GM12878 (cell line): Measurements from ENCODE around the gene FASN. TPM values are rescaled to one million over a fixed set of nuclear protein-coding genes. Genes with fewer than 3 reads are reported as not detected.

Source experiments
- ATAC-seq: fragments of 200-7000 bp; cut with Tn5 transposase; 3 replicates; pipeline ENCODE4 v1.9.1; 2020; ENCODE audit warnings: mild to moderate bottlenecking, moderate library complexity
- BruUV-seq: library from RNA; stranded (reverse); fragments of 400-500 nt; replicated peaks from 2 replicates; lab custom pipeline; 2021; lab: Mats Ljungman, UMichigan
- CTCF ChIA-PET: fragments of 300-600 bp; sonication (Branson Sonifier 250); formaldehyde crosslinking; extraction: SDS; loops from one replicate; lab custom pipeline; 2021; ENCODE audit warnings: inconsistent platforms; lab: Yijun Ruan, JAX
- POLR2A ChIA-PET: fragments of 350-600 bp; formaldehyde crosslinking; extraction: SDS; loops from one replicate; lab custom pipeline; 2021; ENCODE audit warnings: inconsistent platforms; lab: Charles Lee
- RAD21 ChIA-PET: fragments of 300-600 bp; sonication (Branson Sonifier 250); formaldehyde crosslinking; loops from one replicate; lab custom pipeline; 2023; ENCODE audit warnings: antibody characterized with exemption; ENCODE audit not compliant: unreplicated experiment; lab: Charles Lee
- SMC1A ChIA-PET: fragments of 300-600 bp; sonication (Branson Sonifier 250); formaldehyde crosslinking; loops from one replicate; lab custom pipeline; 2023; ENCODE audit not compliant: unreplicated experiment, uncharacterized antibody; lab: Charles Lee
- DNase-seq: peaks from one replicate; pipeline ENCODE4 v3.0.0-alpha.2; 2011; ENCODE audit warnings: low read depth, low spot score
- FAIRE-seq: peaks from 3 replicates; lab custom pipeline; 2011; peaks lifted over from hg19 to GRCh38; lab: Jason Lieb, UNC
- H2AFZ ChIP-seq: 2 replicates; pipeline ENCODE4 v1.6.0; 2011; ENCODE audit warnings: low read depth, low read length, control low read depth; ENCODE audit not compliant: control insufficient read depth
- H3K27ac ChIP-seq: 2 replicates; pipeline ENCODE4 v1.5.1; 2011; ENCODE audit warnings: control low read depth; ENCODE audit not compliant: control insufficient read depth, insufficient read depth
- H3K27me3 ChIP-seq, 2 experiments: replicated peaks in 1 of 2; 2 replicates each; pipeline versions ENCODE4 v1.6.0 to v1.6.1; 2011; ENCODE audit warnings: low read length in 1 of 2; ENCODE audit not compliant: control insufficient read depth in 2 of 2, insufficient read depth in 2 of 2
- H3K36me3 ChIP-seq, 2 experiments: 2 replicates each; pipeline ENCODE4 v1.5.1; 2011; ENCODE audit warnings: low read length in 1 of 2; ENCODE audit not compliant: control insufficient read depth in 2 of 2, insufficient read depth in 2 of 2
- H3K4me1 ChIP-seq: 2 replicates; pipeline ENCODE4 v1.6.1; 2011; ENCODE audit warnings: mild to moderate bottlenecking, low read length, moderate library complexity, mixed read lengths; ENCODE audit not compliant: control insufficient read depth, insufficient read depth
- H3K4me2 ChIP-seq: 2 replicates; pipeline ENCODE4 v1.6.0; 2011; ENCODE audit warnings: control low read depth; ENCODE audit not compliant: control insufficient read depth, insufficient read depth
- H3K4me3 ChIP-seq: fragments of 200-600 bp; sonication (generic); 2 replicates; pipeline ENCODE4 v1.5.1; 2016
- H3K79me2 ChIP-seq: 2 replicates; pipeline ENCODE4 v1.6.0; 2011; ENCODE audit warnings: low read length; ENCODE audit not compliant: control insufficient read depth, insufficient read depth
- H3K9ac ChIP-seq: 2 replicates; pipeline ENCODE4 v1.8.0; 2011; ENCODE audit warnings: low read length, control low read depth, mixed read lengths; ENCODE audit not compliant: control insufficient read depth, insufficient read depth
- H3K9me3 ChIP-seq: replicated peaks from 3 replicates; pipeline ENCODE4 v1.5.1; 2011; ENCODE audit warnings: mild to moderate bottlenecking, low read length; ENCODE audit not compliant: control insufficient read depth, insufficient read depth
- H4K20me1 ChIP-seq: 2 replicates; pipeline ENCODE4 v1.6.0; 2011; ENCODE audit not compliant: control insufficient read depth, insufficient read depth
- BACH1 ChIP-seq: fragments of 450-650 bp; IDR thresholded peaks from 2 replicates; pipeline ENCODE4 v1.6.1; 2017; ENCODE audit warnings: mild to moderate bottlenecking, borderline replicate concordance
- CBX5 ChIP-seq: sonication (generic); IDR thresholded peaks from 2 replicates; pipeline ENCODE4 v1.6.1; 2016; ENCODE audit warnings: low read depth, moderate library complexity, mild to moderate bottlenecking, inconsistent platforms
- DPF2 ChIP-seq: fragments of 450-650 bp; IDR thresholded peaks from 2 replicates; pipeline ENCODE4 v1.6.1; 2017; ENCODE audit warnings: mild to moderate bottlenecking
- IRF4 ChIP-seq: IDR thresholded peaks from 2 replicates; pipeline ENCODE4 v1.6.1; 2011; ENCODE audit warnings: low read depth, low read length
- KAT2A ChIP-seq: conservative IDR thresholded peaks from 2 replicates; pipeline ENCODE4 v1.6.1; 2011; ENCODE audit warnings: low read depth, low read length; ENCODE audit not compliant: control insufficient read depth
- NFYB ChIP-seq: IDR thresholded peaks from 2 replicates; pipeline ENCODE4 v1.6.1; 2011; ENCODE audit warnings: low read depth, mild to moderate bottlenecking, low read length, improper control_type of control experiment, moderate library complexity; ENCODE audit not compliant: insufficient read depth
- NR2C1 ChIP-seq: fragments of 450-650 bp; IDR thresholded peaks from 2 replicates; pipeline ENCODE4 v1.6.1; 2017; ENCODE audit warnings: antibody characterized with exemption, mild to moderate bottlenecking, moderate library complexity
- PAX8 ChIP-seq: fragments of 450-650 bp; IDR thresholded peaks from 2 replicates; pipeline ENCODE4 v1.6.1; 2017; ENCODE audit warnings: mild to moderate bottlenecking, moderate library complexity
- POU2F2 ChIP-seq: IDR thresholded peaks from 3 replicates; pipeline ENCODE4 v1.6.1; 2011; ENCODE audit warnings: low read depth, mild to moderate bottlenecking, low read length, borderline replicate concordance
- REST ChIP-seq: IDR thresholded peaks from 2 replicates; pipeline ENCODE4 v1.6.1; 2012; ENCODE audit warnings: mild to moderate bottlenecking, low read depth, low read length
- SIX5 ChIP-seq: IDR thresholded peaks from 2 replicates; pipeline ENCODE4 v1.6.1; 2011; ENCODE audit warnings: mild to moderate bottlenecking, low read depth, low read length, moderate library complexity; ENCODE audit not compliant: severe bottlenecking
- SMAD1 ChIP-seq: fragments of 450-650 bp; IDR thresholded peaks from 2 replicates; pipeline ENCODE4 v1.6.1; 2018; ENCODE audit warnings: mild to moderate bottlenecking, low read depth; ENCODE audit not compliant: partially characterized antibody
- SMARCA5 ChIP-seq: fragments of 450-650 bp; IDR thresholded peaks from 2 replicates; pipeline ENCODE4 v1.6.1; 2017; ENCODE audit warnings: mild to moderate bottlenecking
- SPI1 ChIP-seq: IDR thresholded peaks from 2 replicates; pipeline ENCODE4 v1.6.1; 2011; ENCODE audit warnings: low read depth, mild to moderate bottlenecking, low read length, moderate library complexity, borderline replicate concordance; ENCODE audit not compliant: insufficient read depth
- ZNF384 ChIP-seq: IDR thresholded peaks from 2 replicates; pipeline ENCODE4 v1.6.1; 2012; ENCODE audit warnings: low read depth, mild to moderate bottlenecking, low read length, improper control_type of control experiment, borderline replicate concordance
- WGBS: methylation state at CpG from one replicate; pipeline ENCODE4 v1.1.6; 2016; ENCODE audit warnings: low lambda C conversion rate; ENCODE audit not compliant: insufficient replicate concordance, insufficient coverage; ENCODE audit errors: missing lambda C conversion rate; 5-methylcytosine and 5-hydroxymethylcytosine counted together
- in situ Hi-C: fragments of 300-500 bp; cut with MboI; formaldehyde crosslinking; loops from 9 replicates; pipeline ENCODE4 v1.14.3; 2018; ENCODE audit warnings: mixed read lengths
- intact Hi-C: fragments of 100-400 bp; cut with micrococcal nuclease; formaldehyde crosslinking; loops from one replicate; pipeline ENCODE4 v1.14.2; 2022; ENCODE audit not compliant: unreplicated experiment
- polyA plus RNA-seq, 11 experiments: library from polyadenylated mRNA; depleted of rRNA in 4 of 11; unstranded in 6 of 11; stranded (reverse) in 5 of 11; fragments of >200 nt; fragmentation: Nextera tagmentation in 4 of 11; fragmentation: Illumina TruSeq in 1 of 11; extraction: Ambion mirVana in 4 of 11; extraction: Trizol in 1 of 11; gene quantifications; 1 replicate in 1 of 11; 2 replicates in 10 of 11; pipeline versions ENCODE4 v1.2.1 to v1.2.3, GENCODE V29; 2011 to 2016; ENCODE audit warnings: inconsistent platforms in 2 of 11, missing spikeins in 2 of 11, low read depth in 1 of 11
- total RNA-seq, 4 experiments: library from RNA; depleted of rRNA in 3 of 4; stranded (reverse); fragments of >200 nt in 3 of 4; fragmentation: Illumina TruSeq in 1 of 4; extraction: Trizol in 1 of 4; gene quantifications; 2 replicates each; pipeline versions ENCODE4 v1.2.1 to v1.2.3, GENCODE V29; 2013 to 2021

The FASN gene
- total and polyA plus RNA-seq, 10 of the 15 experiments (the other 5 are each of a cell fraction or from before 2014, with no cell fraction given), result 0.19 to 333 (median 30.4) TPM

GRCh38 chr17:82108961-82109475 lies 11.0 kb upstream of the FASN start:
- RAD21 ChIA-PET, result no interaction called here
- peaks cover 14% of the 10 kb centered on the region for H3K79me2 ChIP-seq
- no peak for FAIRE-seq
- no peaks in the 10 kb centered on the region for H3K27me3 ChIP-seq
- in situ Hi-C loops, result no loop called here
- intact Hi-C loops, result loop anchor here (5.0 kb wide), 1 partner anchor 43 kb away; no protein-coding TSS in a partner anchor
- no peaks in the 10 kb centered on the region for H4K20me1 ChIP-seq
- H2AFZ ChIP-seq, result no peak overlapping the region
- no peak overlapping the region for H3K4me3 ChIP-seq
- H3K9me3 ChIP-seq, result no peaks in the 10 kb centered on the region
- TF ChIP-seq SPI1, result no peak
- TF ChIP-seq KAT2A, result no peak
- TF ChIP-seq SMAD1, result no peak
- no peak for TF ChIP-seq SIX5
- no peak for TF ChIP-seq PAX8
- TF ChIP-seq POU2F2, result no peak
- no peak for TF ChIP-seq NR2C1
- TF ChIP-seq, all 136 proteins: peak for 0
- ChIA-PET SMC1A (no interaction called here), POLR2A (interaction anchor here (0.5 to 1.4 kb wide), 3 partner anchors 11 to 50 kb away, joined by 3 to 4 read pairs (median 4); partner anchors contain the start of gene FASN), CTCF (no interaction called here)
- Histone ChIP-seq H3K9ac (no peak overlapping the region), H3K36me3 (no peaks in the 10 kb centered on the region), H3K27ac (no peak overlapping the region), H3K4me2 (no peak overlapping the region), H3K4me1 (peaks cover 21% of the 10 kb centered on the region)
- BruUV-seq, result no TSS peak
- ATAC-seq (no peak), DNase-seq (no peak)
- 94% methylated on average over 14 of the region's 14 CpGs for WGBS

DNA sequence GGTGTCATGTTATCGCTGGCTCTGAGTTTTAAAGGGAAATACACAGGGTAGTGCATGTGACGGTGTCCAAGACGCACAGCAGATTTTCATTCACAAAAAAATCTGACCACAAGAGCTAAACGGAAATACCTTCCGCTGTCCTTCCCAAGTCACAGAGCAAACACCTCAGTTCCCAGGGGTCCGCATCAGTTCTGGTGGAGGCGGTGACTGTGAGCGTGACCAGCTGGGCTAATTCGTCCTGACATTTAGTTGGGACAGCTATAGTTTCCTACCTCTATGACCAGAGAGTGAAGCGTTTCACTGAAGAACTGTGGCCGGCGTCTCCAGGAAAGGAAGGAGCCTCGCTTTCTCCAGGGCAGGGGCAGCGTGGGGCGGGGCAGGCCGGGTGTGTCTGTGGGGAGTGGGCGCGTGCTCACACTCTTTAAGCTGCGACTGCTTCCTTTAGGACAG lies 10.5 kb upstream of the FASN start:
- DNase-seq (no peak), ATAC-seq (no peak)
- TF ChIP-seq NFYB (no peak), REST (no peak), CBX5 (no peak), SMARCA5 (no peak), DPF2 (no peak), BACH1 (no peak), ZNF384 (no peak), IRF4 (no peak)

More for the DNA sequence above, 10.5 kb upstream of the FASN start:
- CTCF ChIA-PET, result no interaction called here
- H3K36me3 ChIP-seq, result no peaks in the 10 kb centered on the region
- no TSS peak for BruUV-seq
- no peak overlapping the region for H3K4me2 ChIP-seq
- H3K27ac ChIP-seq, result no peak overlapping the region
- no peaks in the 10 kb centered on the region for H3K27me3 ChIP-seq
- in situ Hi-C loops, result no loop called here
- SMC1A ChIA-PET, result interaction anchor here (0.6 kb wide), 1 partner anchor 47 kb away, joined by 3 read pairs; no protein-coding TSS in a partner anchor
- no peak overlapping the region for H3K4me3 ChIP-seq
- no peak overlapping the region for H2AFZ ChIP-seq
- peaks cover 14% of the 10 kb centered on the region for H3K79me2 ChIP-seq
- H4K20me1 ChIP-seq, result no peaks in the 10 kb centered on the region
- 82% methylated on average over 19 of the region's 19 CpGs for WGBS
- peaks cover 21% of the 10 kb centered on the region for H3K4me1 ChIP-seq
- no peak for FAIRE-seq
- RAD21 ChIA-PET, result no interaction called here
- intact Hi-C loops, result loop anchor here (5.0 kb wide), 1 partner anchor 44 kb away; no protein-coding TSS in a partner anchor
- POLR2A ChIA-PET, result interaction anchor here (1.4 kb wide), 1 partner anchor 13 kb away, joined by 3 read pairs; no protein-coding TSS in a partner anchor
- no peak overlapping the region for H3K9ac ChIP-seq
- H3K9me3 ChIP-seq, result no peaks in the 10 kb centered on the region
